GM23338 (cell line): ENCODE measurements around the gene CACNA1B. TPM values are rescaled to one million over a fixed set of nuclear protein-coding genes. Genes with fewer than 3 reads are reported as not detected.

Experiments
- ATAC-seq: fragments of 200-7000 bp; cut with Tn5 transposase; 3 replicates; pipeline ENCODE4 v1.9.1; 2020
- DNase-seq: peaks from one replicate; pipeline ENCODE4 v3.0.0-alpha.2; 2015; ENCODE audit warnings: low spot score
- H2AFZ ChIP-seq: fragments of 200-600 bp; sonication (generic); 2 replicates; pipeline ENCODE4 v1.8.0; 2016; ENCODE audit warnings: antibody characterized with exemption, mild to moderate bottlenecking, moderate library complexity
- H3F3A ChIP-seq: fragments of 200-600 bp; sonication (generic); replicated peaks from 2 replicates; pipeline ENCODE4 v1.8.0; 2017; ENCODE audit warnings: antibody characterized with exemption, mixed run types, low read depth
- H3K27ac ChIP-seq: fragments of 200-600 bp; sonication (generic); 2 replicates; pipeline ENCODE4 v1.6.1; 2016; ENCODE audit warnings: low read depth
- H3K27me3 ChIP-seq: fragments of 200-600 bp; sonication (generic); 2 replicates; pipeline ENCODE4 v1.8.0; 2016; ENCODE audit warnings: mild to moderate bottlenecking, mixed run types, moderate library complexity; ENCODE audit not compliant: insufficient read depth
- H3K36me3 ChIP-seq: fragments of 200-600 bp; sonication (generic); 2 replicates; pipeline ENCODE4 v1.8.0; 2016; ENCODE audit warnings: mild to moderate bottlenecking; ENCODE audit not compliant: insufficient read depth
- H3K4me1 ChIP-seq: fragments of 200-600 bp; sonication (generic); 2 replicates; pipeline ENCODE4 v1.8.0; 2016; ENCODE audit warnings: mild to moderate bottlenecking, moderate library complexity; ENCODE audit not compliant: insufficient read depth
- H3K4me2 ChIP-seq: fragments of 200-600 bp; sonication (generic); 2 replicates; pipeline ENCODE4 v1.7.1; 2017; ENCODE audit warnings: mixed run types
- H3K4me3 ChIP-seq: fragments of 200-600 bp; sonication (generic); 2 replicates; pipeline ENCODE4 v1.6.1; 2016; ENCODE audit warnings: mixed run types
- H3K79me2 ChIP-seq: fragments of 200-600 bp; sonication (generic); replicated peaks from 2 replicates; pipeline ENCODE4 v1.8.0; 2017; ENCODE audit warnings: mild to moderate bottlenecking; ENCODE audit not compliant: insufficient read depth
- H3K9me2 ChIP-seq: fragments of 200-600 bp; sonication (generic); 2 replicates; pipeline ENCODE4 v1.8.0; 2017; ENCODE audit not compliant: insufficient read depth
- H4K20me1 ChIP-seq: fragments of 200-600 bp; sonication (generic); replicated peaks from 2 replicates; pipeline ENCODE4 v1.8.0; 2017; ENCODE audit warnings: mild to moderate bottlenecking; ENCODE audit not compliant: insufficient read depth
- H3K27ac Mint-ChIP-seq: 2 replicates; pipeline ENCODE4 v1.8.0; 2020; ENCODE audit warnings: inconsistent platforms, mild to moderate bottlenecking, moderate library complexity, mixed read lengths
- H3K27me3 Mint-ChIP-seq: 3 replicates; pipeline ENCODE4 v1.8.0; 2022; ENCODE audit warnings: low read depth, mild to moderate bottlenecking, moderate library complexity, mixed read lengths, inconsistent platforms; ENCODE audit not compliant: insufficient read depth, poor library complexity
- H3K36me3 Mint-ChIP-seq: 3 replicates; pipeline ENCODE4 v1.8.0; 2021; ENCODE audit warnings: low read depth, mild to moderate bottlenecking, inconsistent platforms, moderate library complexity, mixed read lengths
- H3K4me1 Mint-ChIP-seq: 3 replicates; pipeline ENCODE4 v1.8.0; 2020; ENCODE audit warnings: mild to moderate bottlenecking, inconsistent platforms, mixed read lengths
- H3K4me3 Mint-ChIP-seq: 3 replicates; pipeline ENCODE4 v1.8.0; 2021; ENCODE audit warnings: moderate library complexity, mild to moderate bottlenecking, inconsistent platforms, mixed read lengths
- H3K9me3 Mint-ChIP-seq: 3 replicates; pipeline ENCODE4 v1.8.0; 2020; ENCODE audit warnings: moderate library complexity, mild to moderate bottlenecking, inconsistent platforms, mixed read lengths
- CREB1 ChIP-seq: fragments of 250-450 bp; sonication (Bioruptor Pico); IDR thresholded peaks from 2 replicates; pipeline ENCODE4 v1.5.0; 2020; ENCODE audit warnings: low read depth, mild to moderate bottlenecking, moderate library complexity
- CTCF ChIP-seq, 2 experiments: fragments of 200-600 bp in 1 of 2; sonication (generic) in 1 of 2; conservative IDR thresholded peaks; 2 replicates each; pipeline versions ENCODE4 v1.5.1 to v1.6.1; 2016 to 2017; ENCODE audit warnings: antibody characterized with exemption in 2 of 2, low read depth in 2 of 2, mild to moderate bottlenecking in 2 of 2, moderate library complexity in 1 of 2
- EZH2 ChIP-seq: fragments of 200-600 bp; sonication (generic); IDR thresholded peaks from one replicate; pipeline ENCODE4 v1.8.0; 2017; ENCODE audit warnings: antibody characterized with exemption, mild to moderate bottlenecking, low read depth; ENCODE audit not compliant: unreplicated experiment
- EZH2phosphoT487 ChIP-seq: fragments of 200-600 bp; sonication (generic); IDR thresholded peaks from one replicate; pipeline ENCODE4 v1.8.1; 2018; ENCODE audit warnings: antibody characterized with exemption; ENCODE audit not compliant: unreplicated experiment
- JUNB ChIP-seq: IDR thresholded peaks from one replicate; pipeline ENCODE4 v1.6.1; 2016; ENCODE audit warnings: antibody characterized with exemption; ENCODE audit not compliant: unreplicated experiment
- NANOG ChIP-seq: IDR thresholded peaks from 2 replicates; pipeline ENCODE4 v1.6.1; 2016; ENCODE audit warnings: antibody characterized with exemption, borderline replicate concordance
- POLR2AphosphoS5 ChIP-seq: IDR thresholded peaks from 2 replicates; pipeline ENCODE4 v1.6.1; 2016; ENCODE audit warnings: antibody characterized with exemption, low read depth
- REST ChIP-seq: IDR thresholded peaks from one replicate; pipeline ENCODE4 v1.6.1; 2018; ENCODE audit warnings: antibody characterized with exemption; ENCODE audit not compliant: unreplicated experiment
- ZNF331 ChIP-seq: fragments of 250-450 bp; sonication (Bioruptor Pico); IDR thresholded peaks from 2 replicates; pipeline ENCODE4 v1.5.0; 2020; ENCODE audit warnings: low read depth, mild to moderate bottlenecking, moderate library complexity
- ZNF462 ChIP-seq: fragments of 250-450 bp; sonication (Bioruptor Pico); IDR thresholded peaks from 2 replicates; pipeline ENCODE4 v1.5.0; 2020; ENCODE audit warnings: mild to moderate bottlenecking, moderate library complexity
- polyA plus RNA-seq: library from polyadenylated mRNA; unstranded; fragments of >200 nt; fragmentation: Nextera tagmentation; extraction: Ambion mirVana; gene quantifications from 2 replicates; pipeline ENCODE4 v1.2.1, GENCODE V29; 2016
- total RNA-seq: library from RNA; depleted of rRNA; stranded (reverse); fragments of >200 nt; shearing (Covaris generic); gene quantifications from 2 replicates; pipeline ENCODE4 v1.2.3, GENCODE V29; 2014

The CACNA1B gene
- total and polyA plus RNA-seq, 2 experiments from 2014 or later: 1.1 to 10.4 TPM

DNA sequence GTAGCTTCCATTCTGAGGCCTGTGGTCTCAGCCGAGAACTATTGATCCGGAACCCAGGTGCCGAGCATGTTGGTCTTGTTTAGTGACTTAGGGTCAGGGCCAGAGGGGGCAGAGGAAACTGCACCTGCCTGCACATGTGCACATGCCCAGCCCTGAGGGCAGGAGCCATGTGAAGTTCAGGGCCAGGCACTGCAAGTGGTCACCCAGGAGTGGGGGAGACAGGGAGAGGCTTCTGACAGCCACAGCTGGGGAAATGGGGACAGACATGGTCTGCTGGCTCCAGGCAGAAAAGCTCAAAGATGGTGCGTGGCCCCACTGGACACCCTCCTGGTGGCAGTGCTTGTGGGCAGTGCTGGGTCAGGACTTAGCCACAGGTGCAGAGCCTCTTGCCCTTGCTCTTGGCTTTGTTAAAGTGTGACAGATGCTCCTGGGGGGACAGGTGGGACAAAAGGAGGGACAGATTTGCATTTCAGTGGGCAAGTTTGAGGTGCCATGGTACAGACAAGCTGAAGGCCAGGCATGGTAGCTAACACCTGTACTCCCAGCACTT is 134.4 kb downstream of the CACNA1B start (continued):
- TF ChIP-seq REST (no peak), EZH2 (no peak), CTCF (conservative IDR thresholded peaks at IDR 0.05; ENCODE audit: low read depth in 2 of 2) (no peak)

DNA sequence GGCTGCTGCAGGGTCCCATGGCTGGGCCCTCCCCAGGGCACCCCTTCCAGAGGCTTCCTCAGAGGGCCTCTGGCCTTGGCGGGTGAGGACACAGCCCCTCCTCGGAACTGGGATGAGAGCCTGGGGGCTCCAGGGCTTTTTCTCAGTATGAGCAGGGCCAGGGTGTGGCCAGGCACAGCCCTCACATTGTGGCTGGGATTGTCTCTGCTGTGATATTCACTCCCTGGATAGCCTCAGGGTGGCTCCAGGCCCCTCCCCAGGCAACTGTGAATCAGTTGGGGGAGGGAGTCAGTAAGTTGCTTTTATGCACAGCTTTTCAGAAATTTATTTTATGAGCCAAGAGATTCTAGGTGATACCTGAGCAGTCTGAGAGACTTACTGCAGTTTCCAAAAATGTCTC is 135.7 kb downstream of the CACNA1B start:
- Histone ChIP-seq H3K4me3 (no peak overlapping the region), H2AFZ (no peak overlapping the region), H3K79me2 (no peaks in the 10 kb centered on the region), H3F3A (no peaks in the 10 kb centered on the region), H3K36me3 (no peaks in the 10 kb centered on the region), H3K4me2 (no peak overlapping the region), H3K27me3 (no peaks in the 10 kb centered on the region), H4K20me1 (no peaks in the 10 kb centered on the region), H3K4me1 (no peaks in the 10 kb centered on the region), H3K27ac (no peak overlapping the region), H3K9me2 (no peaks in the 10 kb centered on the region)
- Mint-ChIP-seq H3K4me3 (no peak overlapping the region), H3K27me3 (peaks cover 4% of the 10 kb centered on the region), H3K27ac (no peak overlapping the region), H3K9me3 (no peaks in the 10 kb centered on the region; the same call in 1 of the 3 replicates), H3K4me1 (peaks cover 8% of the 10 kb centered on the region; the same call in 2 of the 3 replicates), H3K36me3 (peaks cover 9% of the 10 kb centered on the region; the same call in 2 of the 3 replicates)
- ATAC-seq (no peak; the same call in 2 of the 3 replicates), DNase-seq (no peak)
- TF ChIP-seq JUNB: no peak
- no peak for TF ChIP-seq CREB1 (CRISPR knock-in tag)
- TF ChIP-seq POLR2AphosphoS5: no peak
- TF ChIP-seq CTCF (conservative IDR thresholded peaks at IDR 0.05; ENCODE audit: low read depth in 2 of 2): no peak
- TF ChIP-seq NANOG: no peak
- no peak for TF ChIP-seq EZH2phosphoT487
- no peak for TF ChIP-seq ZNF462 (CRISPR knock-in tag)
- no peak for TF ChIP-seq EZH2
- TF ChIP-seq ZNF331 (CRISPR knock-in tag): no peak
